Stomach (tissue), 4 donors: ENCODE data around the gene CES3.

Experiments used
- CTCF ChIP-seq, 7 experiments: fragments of 450-650 bp in 4 of 7; fragments of 200-600 bp in 3 of 7; sonication (generic) in 3 of 7; IDR thresholded peaks; one replicate each; pipeline ENCODE4 v1.5.1; 2016 to 2019; ENCODE audit warnings: antibody characterized with exemption in 7 of 7, control low read depth in 2 of 7, mild to moderate bottlenecking in 1 of 7
- EP300 ChIP-seq: sonication (generic); formaldehyde crosslinking; IDR thresholded peaks from one replicate; pipeline ENCODE4 v1.6.1; 2017; ENCODE audit warnings: antibody characterized with exemption
- POLR2A ChIP-seq, 4 donors: fragments of 450-650 bp; IDR thresholded peaks; one replicate each; pipeline ENCODE4 v1.6.1; 2016; ENCODE audit warnings: antibody characterized with exemption in 4 of 4, control low read depth in 2 of 4, mild to moderate bottlenecking in 1 of 4, moderate library complexity in 1 of 4
- POLR2AphosphoS5 ChIP-seq, 3 donors: sonication (generic); formaldehyde crosslinking; IDR thresholded peaks; one replicate each; pipeline ENCODE4 v1.6.1; 2016; ENCODE audit warnings: antibody characterized with exemption in 3 of 3

DNA sequence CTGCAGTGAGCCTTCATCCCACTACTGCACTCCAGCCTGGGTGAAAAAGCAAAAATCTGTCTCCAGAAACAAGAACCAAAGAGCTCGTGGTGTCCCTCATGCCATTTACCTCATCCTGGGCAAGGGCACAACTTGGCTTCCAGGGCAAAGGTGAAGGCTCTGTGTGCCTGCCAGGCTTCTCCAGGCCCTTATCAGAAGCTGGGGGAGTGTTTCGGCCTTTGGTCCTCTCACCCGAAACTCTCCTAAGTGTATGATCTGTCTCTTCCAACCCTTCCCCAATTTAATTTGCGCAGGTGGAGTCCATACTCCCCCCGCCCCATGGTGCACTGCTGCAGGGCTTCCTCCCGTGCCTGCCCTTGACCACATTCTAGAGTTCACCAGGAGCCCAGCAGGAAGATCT lies 24.6 kb upstream of the CES3 start:
- TF ChIP-seq POLR2AphosphoS5 (IDR thresholded peaks at IDR 0.05) (no peak), CTCF (IDR thresholded peaks at IDR 0.05) (no peak), POLR2A (IDR thresholded peaks at IDR 0.05) (no peak), EP300 (no peak)
